NCI-H345 (cell line): ENCODE results near the gene SMIM8.

ENCODE experiments used
- DNase-seq: peaks from one replicate; lab custom pipeline; 2025; lab: John Stamatoyannopoulos, UW

The SMIM8 gene

DNA sequence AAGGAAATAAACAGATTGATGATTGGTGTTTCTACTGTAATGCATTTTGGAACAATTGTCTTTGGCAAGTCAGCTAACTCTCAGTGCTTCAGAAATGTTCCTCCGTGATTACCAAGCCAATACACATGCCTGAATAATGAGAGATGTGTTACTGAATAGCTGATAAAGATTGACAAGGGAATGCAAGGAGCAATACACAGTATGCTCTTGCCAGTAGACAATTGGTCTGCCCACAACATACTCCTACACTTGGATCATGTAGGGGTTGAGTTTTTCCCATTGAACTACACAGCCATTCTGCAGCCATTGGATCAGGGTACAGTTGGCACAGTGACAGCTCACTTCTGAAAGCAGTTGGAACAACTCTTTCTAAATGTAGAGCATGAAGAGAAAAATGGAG lies 12.3 kb downstream of the SMIM8 start:
- no peak for DNase-seq

GRCh38 chr6:87336367-87336766 lies 14.0 kb downstream of the SMIM8 start:
- DNase-seq, result no peak

DNA sequence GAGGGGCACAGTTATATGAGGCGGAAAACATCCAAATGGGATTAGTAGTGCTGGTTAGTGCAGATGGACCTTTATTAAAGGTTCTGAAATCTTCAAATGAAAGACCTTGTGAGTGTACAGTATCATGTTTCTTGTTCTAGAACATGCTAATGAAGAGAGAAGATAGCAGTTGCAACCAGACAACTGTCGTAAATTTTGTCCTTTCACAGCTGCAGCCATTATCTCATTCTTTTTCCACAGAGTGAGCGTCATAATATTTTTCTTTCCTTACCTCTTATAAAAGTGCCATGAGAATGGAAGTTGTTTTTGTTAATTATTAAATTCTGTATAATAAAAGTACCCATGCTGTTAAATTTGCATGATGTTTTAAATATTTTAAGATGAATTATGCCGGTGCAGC lies 17.8 kb downstream of the SMIM8 start:
- no peak for DNase-seq

GRCh38 chr6:87341158-87341557 lies 18.8 kb downstream of the SMIM8 start:
- DNase-seq, result no peak

- DNase-seq, result no peak
Measured at GRCh38 chr6:87341899-87342298, 19.5 kb downstream of the SMIM8 start.

DNA sequence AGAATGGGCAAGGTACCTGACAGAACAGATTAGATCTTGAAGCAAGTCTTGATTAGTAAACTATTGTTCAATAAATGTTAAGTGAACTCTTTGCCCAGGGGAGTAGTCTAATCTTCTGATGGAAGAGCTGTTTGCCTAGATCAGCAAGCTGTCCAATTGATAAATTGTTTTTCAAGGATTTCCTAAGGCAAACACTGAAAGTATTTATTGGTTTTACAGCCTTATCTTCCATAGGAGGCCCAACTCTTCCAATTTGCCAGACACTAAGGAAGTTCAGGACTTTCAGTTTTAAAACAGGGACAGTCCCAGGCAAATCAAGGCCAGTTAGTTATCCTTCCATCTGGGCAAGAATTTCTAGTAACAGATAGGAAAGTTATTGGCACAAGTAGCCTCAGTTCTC lies 20.4 kb downstream of the SMIM8 start:
- no peak for DNase-seq

- DNase-seq, result no peak
Measured at GRCh38 chr6:87344731-87345130, 22.3 kb downstream of the SMIM8 start, which contains the start of gene C6orf163. TSS of gene C6orf163 (plus strand) at chr6:87344813. CDS start at chr6:87345100, 287 bp downstream.

DNA sequence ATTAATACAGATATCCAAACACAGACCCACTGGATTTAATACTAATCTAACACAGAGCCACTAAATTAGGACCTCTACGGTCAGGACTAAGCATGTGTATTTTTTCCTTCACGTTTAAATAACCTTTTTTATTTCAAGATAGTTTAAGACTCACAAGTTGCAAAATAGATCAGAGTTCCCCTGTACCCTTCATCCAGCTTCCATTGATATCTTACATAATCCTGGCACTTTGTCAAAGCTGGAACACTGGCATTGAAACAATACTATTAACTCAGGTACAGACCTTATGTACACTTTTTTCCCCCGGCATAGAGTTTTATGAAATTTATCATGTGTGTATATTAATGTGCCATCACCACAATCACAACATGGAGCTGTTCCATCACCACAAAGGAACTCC lies 24.3 kb downstream of the SMIM8 start:
- no peak for DNase-seq

GRCh38 chr6:87349896-87350295 lies 27.5 kb downstream of the SMIM8 start:
- DNase-seq, result no peak

DNA sequence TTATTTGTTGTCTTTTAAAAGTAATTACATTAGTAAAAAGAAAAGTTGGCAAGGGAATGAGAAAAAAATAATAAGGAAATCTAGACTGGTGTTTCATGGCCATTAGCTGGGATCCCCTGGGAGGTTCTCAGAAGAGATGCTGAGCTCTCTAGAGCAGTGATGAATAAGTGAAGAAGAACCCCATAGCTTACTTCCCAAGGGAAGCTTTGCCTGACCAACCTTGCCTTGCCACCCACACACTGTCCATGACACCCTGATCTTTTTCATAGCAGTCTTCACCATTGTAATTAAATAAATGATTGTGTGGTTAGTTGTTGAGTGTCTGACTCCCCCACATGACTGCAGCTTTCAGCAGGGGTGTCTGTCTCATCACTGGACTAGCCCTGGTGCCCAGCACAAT lies 28.1 kb downstream of the SMIM8 start:
- DNase-seq, result no peak

GRCh38 chr6:87351583-87351982 lies 29.2 kb downstream of the SMIM8 start:
- no peak for DNase-seq

GRCh38 chr6:87356181-87356580 lies 33.8 kb downstream of the SMIM8 start:
- DNase-seq, result no peak

- DNase-seq, result no peak
Measured at GRCh38 chr6:87357479-87358196, 35.2 kb downstream of the SMIM8 start.

DNA sequence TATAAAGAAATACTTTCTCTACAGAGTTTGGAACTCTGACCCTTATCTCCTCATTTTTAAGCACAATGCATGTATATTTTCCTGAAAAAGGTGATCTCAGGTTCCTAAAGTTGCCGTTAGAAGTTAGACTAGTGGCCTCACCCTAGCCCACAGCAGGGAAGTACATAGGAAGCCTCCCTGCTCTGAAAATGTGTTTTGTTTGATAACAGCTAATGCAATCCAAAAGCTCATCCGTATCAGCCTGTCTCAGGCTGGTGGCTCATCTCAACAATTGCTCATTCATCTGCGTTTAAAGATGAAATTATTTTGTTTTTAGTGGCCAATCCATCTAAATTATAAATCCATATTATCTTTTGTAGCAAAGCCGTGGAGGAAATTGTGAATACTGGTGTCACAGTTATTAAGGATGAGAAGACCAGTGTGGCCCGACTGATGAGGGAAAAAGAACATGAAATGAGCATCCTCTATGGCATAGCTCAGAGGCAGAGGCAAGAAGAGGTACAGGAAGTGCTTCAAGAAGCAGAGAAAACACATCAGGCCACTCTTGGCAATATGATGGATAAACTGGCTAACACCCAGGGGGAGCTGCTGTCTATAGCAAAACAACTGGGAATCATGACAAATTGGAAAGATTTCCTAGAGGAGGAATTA lies 42.3 kb downstream of the SMIM8 start:
- DNase-seq, result no peak

GRCh38 chr6:87366072-87366827 lies 43.9 kb downstream of the SMIM8 start:
- DNase-seq, result no peak

DNA sequence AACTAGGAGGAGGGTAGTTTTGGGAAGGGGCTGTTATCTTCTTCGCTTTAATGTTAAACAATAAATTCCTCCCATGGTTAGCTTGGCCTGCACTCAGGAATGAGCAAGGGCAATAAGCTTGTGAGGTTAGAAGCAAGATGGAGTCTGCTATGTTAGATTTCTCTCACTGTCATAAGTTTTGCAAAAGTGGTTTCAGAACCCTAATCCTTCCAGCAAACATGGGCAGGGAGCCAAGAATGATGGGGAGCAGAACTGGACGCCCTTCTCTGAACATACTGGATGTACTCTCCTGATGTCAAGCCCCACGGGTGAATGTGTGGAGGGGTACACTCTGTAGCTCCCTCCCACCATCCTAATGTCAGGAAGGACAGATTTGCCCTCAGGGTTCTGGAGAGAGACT lies 44.5 kb downstream of the SMIM8 start:
- DNase-seq, result no peak

GRCh38 chr6:87373377-87373776 lies 51.0 kb downstream of the SMIM8 start:
- no peak for DNase-seq

GRCh38 chr6:87375315-87375714 lies 52.9 kb downstream of the SMIM8 start:
- no peak for DNase-seq

- no peak for DNase-seq
Measured at GRCh38 chr6:87376643-87377042, 54.3 kb downstream of the SMIM8 start.

DNA sequence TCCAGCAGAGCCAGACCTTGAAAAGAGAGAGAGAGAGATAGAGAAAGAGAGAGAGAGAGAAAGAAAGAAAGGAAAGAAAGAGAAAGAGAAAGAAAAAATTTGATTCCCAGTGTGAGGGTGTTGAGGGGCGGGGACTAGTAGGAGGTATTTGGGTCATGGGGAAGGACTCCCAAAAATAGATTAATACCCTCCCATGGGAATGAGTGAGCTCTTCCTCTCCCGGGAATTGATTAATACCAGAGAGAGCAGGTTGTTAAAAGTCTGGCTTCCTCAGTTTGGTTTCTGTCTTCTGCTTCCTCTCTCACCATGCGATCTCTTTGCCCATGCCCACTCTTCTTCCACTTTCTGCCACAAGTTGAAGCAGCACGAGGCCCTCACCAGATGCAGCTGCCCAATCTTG lies 56.6 kb downstream of the SMIM8 start:
- DNase-seq, result no peak

DNA sequence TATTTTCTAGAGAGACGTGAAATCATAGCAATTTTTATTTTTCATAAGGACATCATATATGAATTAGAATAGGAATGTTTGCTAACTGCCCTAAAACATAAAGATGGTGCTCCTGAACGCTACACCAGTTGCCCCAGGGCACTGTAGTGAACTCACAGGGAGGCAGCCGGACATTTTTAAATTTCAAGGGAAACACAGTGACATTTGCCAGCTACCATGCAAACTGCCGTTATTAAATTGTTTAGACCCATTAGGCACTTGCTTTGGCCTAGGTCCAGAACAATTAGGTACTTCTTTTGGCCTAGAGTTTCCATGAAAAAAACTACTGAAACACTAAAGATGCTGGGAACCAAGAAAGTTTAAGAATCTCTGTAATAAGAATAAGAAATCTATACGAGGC lies 60.5 kb downstream of the SMIM8 start:
- DNase-seq, result no peak

GRCh38 chr6:87384038-87384437 lies 61.6 kb downstream of the SMIM8 start:
- no peak for DNase-seq

GRCh38 chr6:87384449-87384848 lies 62.1 kb downstream of the SMIM8 start:
- no peak for DNase-seq
